K562 (cell line): Measurements from ENCODE around the gene CARD10. TPM values are rescaled to one million over a fixed set of nuclear protein-coding genes. Genes with fewer than 3 reads are reported as not detected.

Experiments used
- ATAC-seq: fragments of 200-7000 bp; cut with Tn5 transposase; 3 replicates; pipeline ENCODE4 v1.9.1; 2020; ENCODE audit warnings: moderate library complexity
- BruUV-seq: library from RNA; stranded (reverse); fragments of 400-500 nt; replicated peaks from 2 replicates; lab custom pipeline; 2021; lab: Mats Ljungman, UMichigan
- CTCF ChIA-PET: fragments of 300-600 bp; formaldehyde crosslinking; extraction: SDS; loops from one replicate; lab custom pipeline; 2021; ENCODE audit warnings: low intra/inter-chr PET ratio; lab: Yijun Ruan, JAX
- POLR2A ChIA-PET: fragments of 300-600, 350-650 bp; sonication (Branson Sonifier 250); formaldehyde crosslinking; extraction: SDS; loops from one replicate; lab custom pipeline; 2021; ENCODE audit warnings: antibody characterized with exemption, inconsistent platforms; lab: Yijun Ruan, JAX
- DNase-seq, 4 experiments: peaks; one replicate each; pipeline versions ENCODE4 v3.0.0 to v3.0.0-alpha.2; 2011 to 2018; ENCODE audit warnings: low spot score in 3 of 4, mixed read lengths in 3 of 4; ENCODE audit errors: extremely low read depth in 1 of 4
- FAIRE-seq: peaks from 2 replicates; lab custom pipeline; 2011; peaks lifted over from hg19 to GRCh38; lab: Jason Lieb, UNC
- H2AFZ ChIP-seq: 2 replicates; pipeline ENCODE4 v1.6.0; 2011; ENCODE audit warnings: low read depth, low read length, control low read depth, inconsistent platforms
- H3K27ac ChIP-seq: fragments of 200-600 bp; 3 replicates; pipeline ENCODE4 v1.8.0; 2011; ENCODE audit warnings: low read depth, mild to moderate bottlenecking, control low read depth, inconsistent platforms, low read length, moderate library complexity, mixed read lengths; ENCODE audit errors: extremely low read depth
- H3K27me3 ChIP-seq, 2 experiments: fragments of 300-600 bp in 1 of 2; 2 replicates in 1 of 2; 3 replicates in 1 of 2; pipeline versions ENCODE4 v1.6.0 to v1.8.0; 2011; ENCODE audit warnings: inconsistent platforms in 2 of 2, low read length in 2 of 2, mild to moderate bottlenecking in 1 of 2, mixed read lengths in 1 of 2, moderate library complexity in 1 of 2; ENCODE audit not compliant: control insufficient read depth in 2 of 2, insufficient read depth in 2 of 2
- H3K36me3 ChIP-seq: fragments of 300-600 bp; 3 replicates; pipeline ENCODE4 v1.8.0; 2011; ENCODE audit warnings: mild to moderate bottlenecking, low read length, inconsistent platforms; ENCODE audit not compliant: control insufficient read depth, insufficient read depth
- H3K4me1 ChIP-seq, 2 experiments: fragments of 200-600 bp in 1 of 2; replicated peaks in 1 of 2; 2 replicates in 1 of 2; 3 replicates in 1 of 2; pipeline versions ENCODE4 v1.5.1 to v1.8.0; 2011; ENCODE audit warnings: inconsistent platforms in 2 of 2, low read length in 2 of 2, mild to moderate bottlenecking in 1 of 2, mixed read lengths in 1 of 2, moderate library complexity in 1 of 2; ENCODE audit not compliant: control insufficient read depth in 2 of 2, insufficient read depth in 2 of 2
- H3K4me2 ChIP-seq: 2 replicates; pipeline ENCODE4 v1.6.1; 2011; ENCODE audit warnings: low read length, control low read depth, inconsistent platforms, mixed read lengths; ENCODE audit not compliant: insufficient read depth
- H3K4me3 ChIP-seq: fragments of 200-600 bp; sonication (generic), shearing (Covaris generic); 2 replicates; pipeline ENCODE4 v1.5.1; 2016; ENCODE audit warnings: control low read depth, inconsistent platforms
- H3K79me2 ChIP-seq: fragments of 200-600 bp; 3 replicates; pipeline ENCODE4 v1.8.0; 2011; ENCODE audit warnings: low read length, inconsistent platforms; ENCODE audit not compliant: control insufficient read depth, insufficient read depth
- H3K9ac ChIP-seq, 2 experiments: 2 replicates each; pipeline versions ENCODE4 v1.6.0 to v1.6.1; 2011; ENCODE audit warnings: low read depth in 2 of 2, low read length in 2 of 2, control low read depth in 1 of 2, inconsistent platforms in 1 of 2, mild to moderate bottlenecking in 1 of 2, mixed read lengths in 1 of 2; ENCODE audit not compliant: insufficient read depth in 1 of 2
- H3K9me1 ChIP-seq: one replicate; pipeline ENCODE4 v1.6.0; 2011; ENCODE audit warnings: inconsistent platforms, mild to moderate bottlenecking, low read length, moderate library complexity; ENCODE audit not compliant: control insufficient read depth, insufficient read depth
- H3K9me3 ChIP-seq: replicated peaks from 2 replicates; pipeline ENCODE4 v1.5.1; 2011; ENCODE audit warnings: low read depth, low read length, inconsistent platforms; ENCODE audit not compliant: control insufficient read depth, insufficient read depth
- H4K20me1 ChIP-seq: replicated peaks from 2 replicates; pipeline ENCODE4 v1.6.1; 2011; ENCODE audit warnings: low read length, inconsistent platforms, mixed read lengths; ENCODE audit not compliant: control insufficient read depth, insufficient read depth
- ARHGAP35 ChIP-seq: fragments of 450-650 bp; IDR thresholded peaks from 2 replicates; pipeline ENCODE4 v1.6.1; 2018; ENCODE audit not compliant: partially characterized antibody
- BCOR ChIP-seq: fragments of 450-650 bp; IDR thresholded peaks from 2 replicates; pipeline ENCODE4 v1.6.1; 2016
- CHD1 ChIP-seq: fragments of 200-600 bp; sonication (generic); IDR thresholded peaks from one replicate; pipeline ENCODE4 v1.6.1; 2012; ENCODE audit warnings: mild to moderate bottlenecking, moderate library complexity, low read length, inconsistent platforms
- FOXA3 ChIP-seq, 2 experiments: fragments of 450-650 bp in 1 of 2; sonication (generic) in 1 of 2; formaldehyde crosslinking; IDR thresholded peaks in 1 of 2; conservative IDR thresholded peaks in 1 of 2; 2 replicates each; pipeline versions ENCODE4 v1.4.0 to v1.8.0; 2020 to 2022; ENCODE audit warnings: mild to moderate bottlenecking in 2 of 2, missing genetic modification reagents in 1 of 2
- KLF10 ChIP-seq: fragments of 250-450 bp; sonication (Bioruptor Pico); IDR thresholded peaks from 2 replicates; pipeline ENCODE4 v1.6.1; 2021; ENCODE audit warnings: matching md5 sums
- NCOR1 ChIP-seq: fragments of 450-650 bp; IDR thresholded peaks from 2 replicates; pipeline ENCODE4 v1.6.1; 2016; ENCODE audit warnings: mild to moderate bottlenecking, moderate library complexity
- NRF1 ChIP-seq, 2 experiments: fragments of 450-650 bp; IDR thresholded peaks in 1 of 2; conservative IDR thresholded peaks in 1 of 2; 2 replicates each; pipeline ENCODE4 v1.6.1; 2014; ENCODE audit warnings: mild to moderate bottlenecking in 2 of 2
- PCBP1 ChIP-seq: fragments of 200-400 bp; formaldehyde crosslinking; IDR thresholded peaks from 2 replicates; pipeline ENCODE4 v1.6.1; 2018; ENCODE audit warnings: mild to moderate bottlenecking, low read depth, low read length; ENCODE audit not compliant: poor library complexity, severe bottlenecking
- RBM17 ChIP-seq: fragments of 200-400 bp; formaldehyde crosslinking; IDR thresholded peaks from 2 replicates; pipeline ENCODE4 v1.6.1; 2017; ENCODE audit warnings: low read depth, mild to moderate bottlenecking, low read length, borderline replicate concordance
- RBM25 ChIP-seq: fragments of 200-400 bp; formaldehyde crosslinking; IDR thresholded peaks from 2 replicates; pipeline ENCODE4 v1.6.1; 2018; ENCODE audit warnings: low read length, low read depth, moderate library complexity; ENCODE audit not compliant: severe bottlenecking
- TAF1 ChIP-seq: IDR thresholded peaks from 2 replicates; pipeline ENCODE4 v1.6.1; 2011; ENCODE audit warnings: mild to moderate bottlenecking, low read length, moderate library complexity; ENCODE audit not compliant: insufficient read depth, control insufficient read depth, severe bottlenecking; ENCODE audit errors: extremely low read depth
- TOE1 ChIP-seq, 2 experiments: fragments of 450-650 bp in 1 of 2; sonication (generic) in 1 of 2; formaldehyde crosslinking in 1 of 2; IDR thresholded peaks; 2 replicates each; pipeline versions ENCODE4 v1.7.1 to v1.8.0; 2016 to 2022; ENCODE audit warnings: borderline replicate concordance in 2 of 2, mild to moderate bottlenecking in 2 of 2, antibody characterized with exemption in 1 of 2, inconsistent platforms in 1 of 2, low read depth in 1 of 2, missing genetic modification reagents in 1 of 2, moderate library complexity in 1 of 2
- ZNF436 ChIP-seq: fragments of 250-450, 450-650 bp; sonication (Bioruptor Pico); formaldehyde crosslinking; IDR thresholded peaks from 2 replicates; pipeline ENCODE4 v1.7.0; 2020; ENCODE audit warnings: mild to moderate bottlenecking
- ZNF589 ChIP-seq: fragments of 200-800 bp; sonication (Bioruptor generic); IDR thresholded peaks from 2 replicates; pipeline ENCODE4 v1.6.1; 2016; ENCODE audit warnings: low read depth, missing genetic modification characterization, missing compliant biosample characterization
- ZNF639 ChIP-seq, 2 experiments: fragments of 200-800 bp in 1 of 2; sonication (Bioruptor generic) in 1 of 2; sonication (generic) in 1 of 2; formaldehyde crosslinking in 1 of 2; IDR thresholded peaks in 1 of 2; conservative IDR thresholded peaks in 1 of 2; 2 replicates each; pipeline versions ENCODE4 v1.5.0 to v1.6.1; 2016 to 2020; ENCODE audit warnings: missing compliant biosample characterization in 1 of 2, missing genetic modification characterization in 1 of 2, missing genetic modification reagents in 1 of 2
- WGBS: fragments of 100-300 bp; shearing (Covaris generic); methylation state at CpG from one replicate; pipeline ENCODE4 v1.1.6; 2016; ENCODE audit warnings: low coverage, mixed read lengths; ENCODE audit not compliant: insufficient coverage; ENCODE audit errors: missing lambda C conversion rate; 5-methylcytosine and 5-hydroxymethylcytosine counted together
- in situ Hi-C: fragments of 300-500 bp; cut with MboI; formaldehyde crosslinking; loops from 4 replicates; pipeline ENCODE4 v1.15.0; 2018; ENCODE audit warnings: inconsistent platforms, mixed read lengths
- intact Hi-C: fragments of 100-400 bp; cut with micrococcal nuclease; formaldehyde crosslinking; loops from 2 replicates; pipeline ENCODE4 v1.14.2; 2022
- polyA plus RNA-seq, 8 experiments: library from polyadenylated mRNA; depleted of rRNA in 4 of 8; stranded (reverse) in 5 of 8; unstranded in 3 of 8; fragments of >200 nt; fragmentation: Nextera tagmentation in 2 of 8; fragmentation: Illumina TruSeq in 1 of 8; extraction: Ambion mirVana in 2 of 8; extraction: Trizol in 1 of 8; gene quantifications; 2 replicates each; pipeline versions ENCODE4 v1.2.1 to v1.2.3, GENCODE V29; 2011 to 2014; ENCODE audit warnings: inconsistent platforms in 1 of 8, missing spikeins in 1 of 8
- total RNA-seq, 7 experiments: library from RNA; depleted of rRNA in 6 of 7; stranded (reverse); fragments of >200 nt in 6 of 7; fragmentation: Illumina TruSeq in 2 of 7; extraction: Trizol in 2 of 7; gene quantifications; 2 replicates each; pipeline versions ENCODE4 v1.2.1 to v1.2.3, GENCODE V29; 2011 to 2021; ENCODE audit warnings: low replicate concordance in 1 of 7
- TF ChIP-seq, protein P1 (sequence below): fragments of 250-450 bp; sonication (Bioruptor Pico); IDR thresholded peaks from 2 replicates; pipeline ENCODE4 v1.8.0; 2022; ENCODE audit warnings: inconsistent platforms, mild to moderate bottlenecking, moderate library complexity, borderline replicate concordance

The CARD10 gene
- total and polyA plus RNA-seq, 9 of the 15 experiments (the other 6 are each of a cell fraction or from before 2014, with no cell fraction given), result 0.13 to 5.8 (median 1.6) TPM

GRCh38 chr22:37486224-37486845 lies 32.9 kb downstream of the CARD10 start, which contains the start of gene MFNG:
TSS of gene MFNG (minus strand) at chr22:37486384. CDS start at chr22:37486177, 207 bp downstream.
- intact Hi-C loops (no loop called here), in situ Hi-C loops (no loop called here)
- Histone ChIP-seq H3K36me3 (no peaks in the 10 kb centered on the region), H3K4me2 (no peak within 1 kb of the TSS), H3K4me1 (peaks cover 5 to 44% of the 10 kb centered on the region in 2 experiments; a peak in 3 of 5 replicates), H3K27me3 (peaks cover 0 to 33% of the 10 kb centered on the region in 2 experiments; a peak in 2 of 5 replicates), H3K9ac (peak within 1 kb of the TSS in 1 of 2 experiments; percentile 74; a peak in 1 of 4 replicates), H3K9me3 (no peaks in the 10 kb centered on the region), H3K79me2 (no peaks in the 10 kb centered on the region), H3K4me3 (no peak within 1 kb of the TSS), H3K27ac (no peak within 1 kb of the TSS), H2AFZ (no peak within 1 kb of the TSS), H4K20me1 (0 out of 2 replicates have a peak, but pooled peaks cover 5% of the 10 kb centered on the region), H3K9me1 (no peaks in the 10 kb centered on the region)
- FAIRE-seq, result no peak
- ChIA-PET CTCF (no interaction called here), POLR2A (interaction anchor here (0.6 to 0.9 kb wide), 2 partner anchors 37 to 49 kb away, joined by 3 to 4 read pairs; no protein-coding TSS in a partner anchor)
- WGBS, result 3% methylated on average over 10 of the region's 24 CpGs
- no TSS peak for BruUV-seq
- ATAC-seq, result peak; percentile 95
- peak; percentile 45 to 87 (median 80) for DNase-seq
- no peak for TF ChIP-seq ZNF639 (CRISPR knock-in tag; conservative IDR thresholded peaks at IDR 0.05 in 1 of 2, IDR thresholded peaks at IDR 0.05 in 1 of 2)
- no peak for TF ChIP-seq TOE1 (IDR thresholded peaks at IDR 0.05; ENCODE audit: borderline replicate concordance)
- TF ChIP-seq TOE1 (CRISPR knock-in tag; IDR thresholded peaks at IDR 0.05; ENCODE audit: borderline replicate concordance, low read depth), result no peak
- peak; percentile 36 for TF ChIP-seq RBM25
- TF ChIP-seq KLF10 (CRISPR knock-in tag), result no peak
- TF ChIP-seq ZNF436 (CRISPR knock-in tag), result peak; percentile 82
- peak; percentile 80 for TF ChIP-seq BCOR
- TF ChIP-seq ZNF589, result no peak
- TF ChIP-seq PCBP1, result no peak
- 0 out of 4 replicates have a peak, but pooled peaks of 1 of the 2 experiments have one; percentile 13 for TF ChIP-seq NRF1 (conservative IDR thresholded peaks at IDR 0.05 in 1 of 2, IDR thresholded peaks at IDR 0.05 in 1 of 2)
- no peak for TF ChIP-seq TAF1
- TF ChIP-seq ARHGAP35, result no peak
- TF ChIP-seq CHD1, result no peak
- no peak for TF ChIP-seq FOXA3 (CRISPR knock-in tag; conservative IDR thresholded peaks at IDR 0.05 in 1 of 2, IDR thresholded peaks at IDR 0.05 in 1 of 2)
- no peak for TF ChIP-seq NCOR1
- TF ChIP-seq RBM17, result no peak
- TF ChIP-seq, protein P1, sequence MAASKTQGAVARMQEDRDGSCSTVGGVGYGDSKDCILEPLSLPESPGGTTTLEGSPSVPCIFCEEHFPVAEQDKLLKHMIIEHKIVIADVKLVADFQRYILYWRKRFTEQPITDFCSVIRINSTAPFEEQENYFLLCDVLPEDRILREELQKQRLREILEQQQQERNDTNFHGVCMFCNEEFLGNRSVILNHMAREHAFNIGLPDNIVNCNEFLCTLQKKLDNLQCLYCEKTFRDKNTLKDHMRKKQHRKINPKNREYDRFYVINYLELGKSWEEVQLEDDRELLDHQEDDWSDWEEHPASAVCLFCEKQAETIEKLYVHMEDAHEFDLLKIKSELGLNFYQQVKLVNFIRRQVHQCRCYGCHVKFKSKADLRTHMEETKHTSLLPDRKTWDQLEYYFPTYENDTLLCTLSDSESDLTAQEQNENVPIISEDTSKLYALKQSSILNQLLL (CRISPR knock-in tag), result no peak
